Measurements from ENCODE around the gene KRT24. TPM values are rescaled to one million over a fixed set of nuclear protein-coding genes. Genes with fewer than 3 reads are reported as not detected.

The KRT24 gene
- total RNA-seq, 4 donors from 2014 or later = not detected

- DNase-seq (ENCODE audit: low spot score in 2 of 2) = no peak
Observed at GRCh38 chr17:40694584-40694983, 9.0 kb downstream of the KRT24 start.

GRCh38 chr17:40687106-40687505, 16.4 kb downstream of the KRT24 start:
- intact Hi-C loops (cut with DNase I; ENCODE audit: low total_unique reads) = no loop called here
- 76 to 79% methylated on average over 5 of the region's 5 CpGs for WGBS, 2 donors
- H3K4me3 ChIP-seq (ENCODE audit: low read depth, poor library complexity, severe bottlenecking) = no peak overlapping the region
- DNase-seq (ENCODE audit: low spot score in 2 of 2) = no peak
- TF ChIP-seq POLR2A (IDR thresholded peaks at IDR 0.05) (no peak), CTCF (IDR thresholded peaks at IDR 0.05) (no peak)

More at GRCh38 chr17:40694584-40694983, 9.0 kb downstream of the KRT24 start:
- intact Hi-C loops (cut with DNase I; ENCODE audit: low total_unique reads) = no loop called here
- TF ChIP-seq CTCF (IDR thresholded peaks at IDR 0.05) (no peak), POLR2A (IDR thresholded peaks at IDR 0.05) (no peak)
- 62 to 71% methylated on average over 9 of the region's 9 CpGs for WGBS, 2 donors
- H3K4me3 ChIP-seq (ENCODE audit: low read depth, poor library complexity, severe bottlenecking) = no peak overlapping the region

GRCh38 chr17:40686192-40686591, 17.4 kb downstream of the KRT24 start:
- TF ChIP-seq POLR2A (IDR thresholded peaks at IDR 0.05) = no peak
- TF ChIP-seq CTCF (IDR thresholded peaks at IDR 0.05) = no peak
- no peak overlapping the region for H3K4me3 ChIP-seq (ENCODE audit: low read depth, poor library complexity, severe bottlenecking)
- WGBS, 2 donors = 45 to 50% methylated on average over 4 of the region's 4 CpGs
- intact Hi-C loops (cut with DNase I; ENCODE audit: low total_unique reads) = no loop called here
- no peak for DNase-seq (ENCODE audit: low spot score in 2 of 2)

GRCh38 chr17:40680998-40681397, 22.6 kb downstream of the KRT24 start:
- no peak for DNase-seq (ENCODE audit: low spot score in 2 of 2)
- TF ChIP-seq CTCF (IDR thresholded peaks at IDR 0.05) (no peak), POLR2A (IDR thresholded peaks at IDR 0.05) (no peak)
- H3K4me3 ChIP-seq (ENCODE audit: low read depth, poor library complexity, severe bottlenecking) = no peak overlapping the region
- intact Hi-C loops (cut with DNase I; ENCODE audit: low total_unique reads) = no loop called here

GRCh38 chr17:40679523-40679907, 24.0 kb downstream of the KRT24 start:
- WGBS, 2 donors = 79 to 87% methylated on average over 2 of the region's 2 CpGs
- no peak for TF ChIP-seq POLR2A (IDR thresholded peaks at IDR 0.05)
- TF ChIP-seq CTCF (IDR thresholded peaks at IDR 0.05) = no peak
- no peak overlapping the region for H3K4me3 ChIP-seq (ENCODE audit: low read depth, poor library complexity, severe bottlenecking)
- intact Hi-C loops (cut with DNase I; ENCODE audit: low total_unique reads) = no loop called here
- DNase-seq (ENCODE audit: low spot score in 2 of 2) = no peak

- no peak for DNase-seq (ENCODE audit: low spot score in 2 of 2)
- intact Hi-C loops (cut with DNase I; ENCODE audit: low total_unique reads) = no loop called here
- no peak for TF ChIP-seq CTCF (IDR thresholded peaks at IDR 0.05)
- TF ChIP-seq POLR2A (IDR thresholded peaks at IDR 0.05) = no peak
- no peak overlapping the region for H3K4me3 ChIP-seq (ENCODE audit: low read depth, poor library complexity, severe bottlenecking)
- WGBS, 2 donors = 34 to 35% methylated on average over 4 of the region's 4 CpGs
Observed at GRCh38 chr17:40678902-40679522, 24.5 kb downstream of the KRT24 start.
